KOPT-K1 (cell line): ENCODE results near the gene ZNF358.

Experiments
- H3K27ac ChIP-seq: fragments of 200-600 bp; sonication (generic); 2 replicates; pipeline ENCODE4 v1.5.1; 2016; ENCODE audit warnings: antibody characterized with exemption, mild to moderate bottlenecking, low read depth, low read length; ENCODE audit not compliant: poor library complexity, severe bottlenecking
- H3K36me3 ChIP-seq: fragments of 200-600 bp; sonication (generic); 2 replicates; pipeline ENCODE4 v1.5.1; 2017; ENCODE audit warnings: antibody characterized with exemption, mild to moderate bottlenecking, low read length, moderate library complexity; ENCODE audit not compliant: insufficient read depth
- H3K9me3 ChIP-seq: fragments of 200-600 bp; sonication (generic); 2 replicates; pipeline ENCODE4 v1.5.1; 2017; ENCODE audit warnings: antibody characterized with exemption, low read length, mild to moderate bottlenecking; ENCODE audit not compliant: insufficient read depth, poor library complexity, severe bottlenecking

The ZNF358 gene

DNA sequence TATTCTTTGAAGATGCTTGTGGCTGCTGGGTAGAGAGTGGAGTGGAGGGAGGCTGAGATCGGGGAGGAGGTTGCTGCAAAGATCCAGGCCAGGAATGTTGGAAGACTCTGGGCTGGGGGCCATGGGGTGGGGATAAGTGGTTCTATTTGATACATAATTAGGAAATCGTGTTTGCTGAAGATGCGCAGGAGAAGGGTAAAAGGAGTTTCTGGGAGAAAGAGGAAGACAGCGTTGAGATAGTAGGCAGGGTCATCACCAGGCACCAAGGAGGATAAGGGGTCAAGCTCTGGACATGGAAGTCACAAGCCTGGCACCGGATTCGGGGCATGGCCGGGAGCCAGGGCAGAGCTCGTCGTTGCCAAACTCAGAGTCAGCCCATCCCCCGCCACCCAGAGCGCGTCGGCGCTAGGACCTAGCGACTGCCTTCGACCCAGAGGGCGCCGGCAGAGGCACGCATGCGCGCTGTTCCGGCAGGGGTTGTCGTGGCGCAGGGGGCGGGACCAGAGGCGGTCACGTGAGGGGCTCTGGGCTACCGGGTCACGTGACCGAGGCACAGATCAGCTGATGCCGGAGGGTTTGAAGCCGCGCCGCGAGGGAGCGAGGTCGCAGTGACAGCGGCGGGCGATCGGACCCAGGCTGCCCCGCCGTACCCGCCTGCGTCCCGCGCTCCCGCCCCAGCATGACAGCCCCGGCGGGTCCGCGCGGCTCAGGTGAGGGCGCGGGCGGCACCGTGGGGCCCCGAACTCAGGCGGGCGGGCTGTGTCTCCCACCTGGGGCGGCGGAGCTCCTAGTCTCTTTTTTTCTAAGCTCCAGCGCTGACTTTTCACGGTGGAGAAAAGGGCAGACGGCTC is 6.4 kb downstream of the ZNF358 start, which contains the start of gene MCOLN1:
Gene MCOLN1 (plus strand): TSS at position 553 of the 851 bp plus-strand sequence. CDS start 127 bp downstream, at position 680.
- no peaks in the 10 kb centered on the region for H3K9me3 ChIP-seq
- H3K36me3 ChIP-seq: peaks cover 5% of the 10 kb centered on the region; the same call in 1 of the 2 replicates
- peak within 1 kb of the TSS; percentile 39 for H3K27ac ChIP-seq

DNA sequence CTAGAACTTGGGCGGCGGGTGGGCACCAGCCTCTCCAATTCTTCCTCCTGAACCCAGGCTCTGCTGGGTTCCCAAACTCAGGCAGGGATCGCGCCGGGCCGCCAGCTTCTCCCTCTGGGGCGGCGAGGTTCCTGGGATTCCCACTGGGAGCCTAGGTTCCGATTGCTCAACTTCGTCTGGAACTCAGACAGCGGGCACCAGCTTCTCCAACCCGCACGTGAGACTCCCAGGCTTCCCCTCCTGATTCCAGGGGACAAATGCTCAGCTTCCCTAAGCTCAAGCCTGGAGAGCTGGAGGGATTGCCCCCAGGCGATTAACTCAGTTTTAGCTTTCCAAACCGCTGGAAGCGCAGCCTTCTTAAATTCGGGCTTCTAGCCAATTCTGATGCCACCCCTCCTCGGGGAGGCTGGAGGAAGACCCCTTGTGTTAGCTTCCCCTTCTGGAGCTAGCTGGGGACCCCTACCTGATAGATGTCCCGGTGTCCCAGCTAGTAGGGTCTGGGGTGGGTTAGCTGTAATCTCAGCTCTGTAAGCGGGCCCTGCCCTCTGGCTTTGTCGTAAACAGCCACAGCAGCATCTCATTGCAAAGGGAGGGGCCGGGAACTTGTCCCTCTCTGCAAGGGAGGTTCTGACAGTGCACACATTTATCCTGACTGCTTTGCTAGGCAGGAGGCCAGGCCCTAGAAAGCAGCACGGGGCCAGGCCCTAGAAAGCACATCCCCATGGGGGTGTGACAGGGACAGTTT is 7.2 kb downstream of the ZNF358 start:
- no peaks in the 10 kb centered on the region for H3K9me3 ChIP-seq
- H3K27ac ChIP-seq: peak overlapping the region; percentile 39
- H3K36me3 ChIP-seq: peaks cover 5% of the 10 kb centered on the region; the same call in 1 of the 2 replicates

DNA sequence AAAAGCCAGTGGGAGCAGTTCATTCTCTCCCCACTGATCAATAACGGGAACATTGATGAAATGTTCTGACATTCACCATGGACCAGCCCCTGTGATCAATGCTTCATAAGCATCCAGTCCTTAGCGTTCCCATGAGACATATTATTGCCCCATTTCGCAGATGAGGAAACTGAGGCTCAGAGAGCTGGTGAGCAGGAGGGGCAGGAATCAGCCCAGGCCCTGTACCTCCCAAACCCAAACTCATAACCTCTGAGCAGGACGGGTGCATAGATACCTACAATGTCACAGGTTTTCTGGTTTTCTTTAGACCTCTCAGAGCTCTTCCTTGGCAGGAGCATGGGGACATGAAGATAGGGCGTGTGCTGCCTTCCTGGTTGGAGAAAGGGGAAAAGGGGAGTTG is 8.6 kb downstream of the ZNF358 start:
- H3K27ac ChIP-seq: no peak overlapping the region
- H3K36me3 ChIP-seq: peaks cover 15% of the 10 kb centered on the region; the same call in 1 of the 2 replicates
- no peaks in the 10 kb centered on the region for H3K9me3 ChIP-seq

DNA sequence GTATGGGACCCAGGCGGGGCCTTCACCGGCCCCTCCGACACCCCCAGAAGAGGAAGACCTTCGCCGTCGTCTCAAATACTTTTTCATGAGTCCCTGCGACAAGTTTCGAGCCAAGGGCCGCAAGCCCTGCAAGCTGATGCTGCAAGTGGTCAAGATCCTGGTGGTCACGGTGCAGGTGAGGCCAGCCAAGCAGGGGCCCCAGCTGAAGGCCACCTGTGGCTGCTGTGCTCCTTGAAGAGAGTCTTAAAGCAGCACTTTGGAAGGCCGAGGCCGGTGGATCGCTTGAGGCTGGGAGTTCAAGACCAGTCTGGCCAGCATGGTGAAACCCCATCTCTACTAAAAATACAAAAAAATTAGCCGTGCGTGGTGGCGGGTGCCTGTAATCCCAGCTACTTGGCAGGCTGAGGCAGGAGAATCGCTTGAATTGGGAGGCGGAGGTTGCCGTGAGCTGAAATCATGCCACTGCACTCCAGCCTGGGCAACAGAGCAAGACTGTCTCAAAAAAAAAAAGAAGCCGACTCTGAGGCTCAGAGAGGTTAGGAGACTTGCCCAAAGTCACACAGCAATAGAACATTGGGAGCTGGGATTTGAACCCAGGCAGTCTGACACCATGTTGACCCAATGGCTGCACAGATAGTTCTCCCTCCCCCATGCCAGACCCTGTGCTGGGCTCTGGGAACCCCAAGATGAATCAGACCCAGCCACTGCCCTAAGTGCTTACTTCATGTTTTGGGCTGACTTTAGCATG is 9.3 kb downstream of the ZNF358 start:
- Histone ChIP-seq H3K36me3 (peaks cover 21% of the 10 kb centered on the region; the same call in 1 of the 2 replicates), H3K27ac (no peak overlapping the region), H3K9me3 (no peaks in the 10 kb centered on the region)

DNA sequence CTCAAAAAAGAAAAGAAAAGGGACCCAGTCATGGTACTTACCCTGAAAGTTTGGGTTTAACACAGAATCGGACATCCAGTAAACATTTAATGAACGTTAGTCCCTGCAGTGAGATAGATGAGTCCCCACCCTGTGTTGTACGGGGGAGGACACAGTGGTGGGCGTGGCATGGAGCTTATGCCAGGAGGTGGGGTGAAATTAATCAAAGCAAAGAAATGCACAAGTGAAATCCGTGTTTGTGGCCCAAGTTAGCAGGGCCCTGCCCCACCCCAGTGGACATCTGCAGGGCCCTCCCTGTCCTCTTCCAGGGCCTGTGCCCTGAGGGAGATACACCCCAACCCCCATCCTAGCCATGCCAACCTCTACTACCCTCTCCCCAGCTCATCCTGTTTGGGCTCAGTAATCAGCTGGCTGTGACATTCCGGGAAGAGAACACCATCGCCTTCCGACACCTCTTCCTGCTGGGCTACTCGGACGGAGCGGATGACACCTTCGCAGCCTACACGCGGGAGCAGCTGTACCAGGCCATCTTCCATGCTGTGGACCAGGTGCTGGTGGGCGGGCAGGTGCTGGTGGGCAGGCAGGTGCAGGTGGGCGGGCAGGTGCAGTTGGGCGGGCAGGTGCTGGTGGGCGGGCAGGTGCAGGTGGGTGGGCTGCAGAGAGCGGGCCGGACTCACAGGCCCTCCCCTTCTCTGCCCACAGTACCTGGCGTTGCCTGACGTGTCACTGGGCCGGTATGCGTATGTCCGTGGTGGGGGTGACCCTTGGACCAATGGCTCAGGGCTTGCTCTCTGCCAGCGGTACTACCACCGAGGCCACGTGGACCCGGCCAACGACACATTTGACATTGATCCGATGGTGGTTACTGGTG is 10.4 kb downstream of the ZNF358 start:
- Histone ChIP-seq H3K36me3 (peaks cover 24% of the 10 kb centered on the region; the same call in 1 of the 2 replicates), H3K9me3 (no peaks in the 10 kb centered on the region), H3K27ac (no peak overlapping the region)

DNA sequence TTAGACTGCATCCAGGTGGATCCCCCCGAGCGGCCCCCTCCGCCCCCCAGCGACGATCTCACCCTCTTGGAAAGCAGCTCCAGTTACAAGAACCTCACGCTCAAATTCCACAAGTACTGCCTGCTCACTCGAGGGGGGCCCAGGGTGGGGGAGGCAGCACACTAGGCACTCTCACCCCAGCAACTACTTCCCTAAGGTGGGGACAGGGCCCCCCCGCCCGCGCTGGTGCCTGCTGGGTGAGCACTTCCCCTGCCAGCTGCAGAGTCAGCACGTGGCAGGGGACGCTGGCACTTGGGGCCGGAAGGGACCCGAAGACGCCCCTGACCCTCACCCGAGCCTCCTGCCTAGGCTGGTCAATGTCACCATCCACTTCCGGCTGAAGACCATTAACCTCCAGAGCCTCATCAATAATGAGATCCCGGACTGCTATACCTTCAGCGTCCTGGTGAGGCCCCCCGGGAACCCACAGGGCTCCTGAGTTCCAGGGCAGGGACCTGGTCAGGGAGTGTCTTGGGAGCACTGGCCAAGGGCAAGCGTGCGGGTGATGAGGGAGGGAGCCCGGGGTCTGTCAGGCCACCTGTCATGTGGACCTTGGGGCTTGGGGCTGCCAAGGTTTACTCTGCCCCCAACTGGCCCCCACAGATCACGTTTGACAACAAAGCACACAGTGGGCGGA is 11.8 kb downstream of the ZNF358 start:
- H3K9me3 ChIP-seq: no peaks in the 10 kb centered on the region
- H3K36me3 ChIP-seq: peaks cover 24% of the 10 kb centered on the region; the same call in 1 of the 2 replicates
- no peak overlapping the region for H3K27ac ChIP-seq

DNA sequence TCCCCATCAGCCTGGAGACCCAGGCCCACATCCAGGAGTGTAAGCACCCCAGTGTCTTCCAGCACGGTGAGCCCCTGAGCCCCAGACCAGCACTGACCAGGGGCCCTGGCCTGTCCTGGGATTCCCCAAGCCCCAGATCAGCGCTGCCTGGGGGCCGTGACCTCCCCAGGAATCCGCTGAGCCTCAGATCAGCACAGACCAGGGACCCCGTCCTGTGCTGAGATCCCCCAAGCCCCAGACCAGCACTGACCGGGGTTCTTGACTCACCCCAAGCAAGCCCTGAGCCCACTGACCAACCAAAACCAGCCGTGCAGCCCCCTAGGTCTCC is 12.3 kb downstream of the ZNF358 start:
- H3K27ac ChIP-seq: no peak overlapping the region
- H3K36me3 ChIP-seq: peaks cover 24% of the 10 kb centered on the region; the same call in 1 of the 2 replicates
- H3K9me3 ChIP-seq: no peaks in the 10 kb centered on the region

DNA sequence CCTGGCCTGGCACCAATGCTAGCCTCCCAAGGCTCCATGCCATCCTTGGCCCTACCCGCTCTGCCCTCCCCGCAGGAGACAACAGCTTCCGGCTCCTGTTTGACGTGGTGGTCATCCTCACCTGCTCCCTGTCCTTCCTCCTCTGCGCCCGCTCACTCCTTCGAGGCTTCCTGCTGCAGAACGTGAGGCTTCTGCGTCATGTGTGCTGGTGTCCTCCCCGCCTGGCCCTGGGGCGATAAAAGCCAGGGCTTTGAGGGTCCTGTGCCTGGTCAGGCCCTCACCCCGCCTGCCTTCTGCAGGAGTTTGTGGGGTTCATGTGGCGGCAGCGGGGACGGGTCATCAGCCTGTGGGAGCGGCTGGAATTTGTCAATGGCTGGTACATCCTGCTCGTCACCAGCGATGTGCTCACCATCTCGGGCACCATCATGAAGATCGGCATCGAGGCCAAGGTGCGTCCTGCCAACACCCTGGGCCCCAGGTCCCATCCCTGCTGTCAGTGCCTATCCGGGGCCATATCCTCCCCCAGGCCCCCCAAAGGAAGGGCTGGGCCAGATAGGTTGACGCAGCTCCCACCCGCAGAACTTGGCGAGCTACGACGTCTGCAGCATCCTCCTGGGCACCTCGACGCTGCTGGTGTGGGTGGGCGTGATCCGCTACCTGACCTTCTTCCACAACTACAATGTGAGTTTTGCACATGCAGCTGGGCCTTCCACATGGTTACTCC is 12.8 kb downstream of the ZNF358 start:
- H3K9me3 ChIP-seq: no peaks in the 10 kb centered on the region
- peaks cover 24% of the 10 kb centered on the region; the same call in 1 of the 2 replicates for H3K36me3 ChIP-seq
- H3K27ac ChIP-seq: no peak overlapping the region

DNA sequence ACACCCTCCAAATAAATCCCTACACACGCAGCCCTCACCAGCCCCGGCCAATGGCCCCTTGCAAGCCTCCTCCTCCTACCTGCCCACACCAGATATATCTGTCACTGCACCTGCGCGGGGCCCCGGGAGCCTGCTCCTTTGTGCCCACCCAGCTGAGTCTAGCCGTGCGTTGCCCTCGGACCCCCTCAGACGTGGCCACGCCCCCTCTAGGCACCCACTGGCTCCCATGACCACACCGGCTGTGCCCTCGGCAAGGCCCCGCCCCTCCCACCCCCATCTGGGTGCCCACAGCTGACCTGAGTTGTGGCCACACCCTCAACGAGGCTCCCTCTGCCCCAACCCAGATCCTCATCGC is 13.3 kb downstream of the ZNF358 start:
- Histone ChIP-seq H3K9me3 (no peaks in the 10 kb centered on the region), H3K27ac (no peak overlapping the region), H3K36me3 (peaks cover 24% of the 10 kb centered on the region; the same call in 1 of the 2 replicates)

DNA sequence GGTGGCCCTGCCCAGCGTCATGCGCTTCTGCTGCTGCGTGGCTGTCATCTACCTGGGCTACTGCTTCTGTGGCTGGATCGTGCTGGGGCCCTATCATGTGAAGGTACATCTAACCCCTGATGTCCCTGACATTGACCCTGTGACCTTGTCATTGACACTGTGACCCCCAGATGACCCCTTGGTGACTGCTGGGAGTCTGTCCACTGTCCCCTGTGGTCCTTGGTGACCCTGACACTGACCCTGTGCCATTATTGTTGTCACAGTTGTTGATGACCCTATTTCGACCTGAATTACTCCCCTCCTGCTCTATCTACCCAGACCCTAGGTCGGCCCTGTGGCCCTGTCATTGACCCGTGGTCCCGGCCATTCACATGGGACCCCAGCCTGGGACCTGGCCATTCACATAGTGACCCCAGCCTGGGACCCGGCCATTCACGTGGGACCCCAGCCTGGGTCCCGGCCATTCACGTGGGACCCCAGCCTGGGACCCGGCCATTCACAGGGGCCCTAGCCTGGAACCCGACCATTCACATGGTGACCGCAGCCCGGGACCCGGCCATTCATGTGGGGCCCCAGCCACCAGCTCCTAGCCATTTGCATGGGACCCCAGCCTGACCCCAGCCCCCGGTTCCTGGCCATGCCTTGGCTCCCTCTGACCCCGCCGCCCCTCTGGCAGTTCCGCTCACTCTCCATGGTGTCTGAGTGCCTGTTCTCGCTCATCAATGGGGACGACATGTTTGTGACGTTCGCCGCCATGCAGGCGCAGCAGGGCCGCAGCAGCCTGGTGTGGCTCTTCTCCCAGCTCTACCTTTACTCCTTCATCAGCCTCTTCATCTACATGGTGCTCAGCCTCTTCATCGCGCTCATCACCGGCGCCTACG is 13.9 kb downstream of the ZNF358 start:
- Histone ChIP-seq H3K36me3 (peaks cover 24% of the 10 kb centered on the region; the same call in 1 of the 2 replicates), H3K9me3 (no peaks in the 10 kb centered on the region)

DNA sequence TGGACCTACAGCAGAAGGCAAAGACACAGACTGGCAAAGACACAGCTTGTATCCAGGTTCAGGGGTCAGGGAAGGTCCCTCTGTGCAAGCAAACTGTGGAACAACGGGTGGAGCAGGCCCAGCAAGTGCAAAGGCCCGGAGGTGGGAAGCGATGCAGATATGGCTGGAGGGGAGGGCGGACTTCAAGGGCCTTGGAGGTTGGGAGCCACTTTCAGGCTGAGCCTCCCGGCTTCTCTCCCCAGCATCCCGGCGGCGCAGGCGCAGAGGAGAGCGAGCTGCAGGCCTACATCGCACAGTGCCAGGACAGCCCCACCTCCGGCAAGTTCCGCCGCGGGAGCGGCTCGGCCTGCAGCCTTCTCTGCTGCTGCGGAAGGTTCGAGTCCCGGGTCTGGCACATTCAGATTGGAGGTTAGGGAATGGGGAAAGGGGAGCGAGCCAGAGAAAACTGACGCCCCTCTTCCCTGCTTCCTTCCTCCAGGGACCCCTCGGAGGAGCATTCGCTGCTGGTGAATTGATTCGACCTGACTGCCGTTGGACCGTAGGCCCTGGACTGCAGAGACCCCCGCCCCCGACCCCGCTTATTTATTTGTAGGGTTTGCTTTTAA is 17.5 kb downstream of the ZNF358 start:
- peak overlapping the region; percentile 4 for H3K27ac ChIP-seq
- H3K9me3 ChIP-seq: no peaks in the 10 kb centered on the region

More for the DNA sequence above, 13.9 kb downstream of the ZNF358 start:
- H3K27ac ChIP-seq: no peak overlapping the region

DNA sequence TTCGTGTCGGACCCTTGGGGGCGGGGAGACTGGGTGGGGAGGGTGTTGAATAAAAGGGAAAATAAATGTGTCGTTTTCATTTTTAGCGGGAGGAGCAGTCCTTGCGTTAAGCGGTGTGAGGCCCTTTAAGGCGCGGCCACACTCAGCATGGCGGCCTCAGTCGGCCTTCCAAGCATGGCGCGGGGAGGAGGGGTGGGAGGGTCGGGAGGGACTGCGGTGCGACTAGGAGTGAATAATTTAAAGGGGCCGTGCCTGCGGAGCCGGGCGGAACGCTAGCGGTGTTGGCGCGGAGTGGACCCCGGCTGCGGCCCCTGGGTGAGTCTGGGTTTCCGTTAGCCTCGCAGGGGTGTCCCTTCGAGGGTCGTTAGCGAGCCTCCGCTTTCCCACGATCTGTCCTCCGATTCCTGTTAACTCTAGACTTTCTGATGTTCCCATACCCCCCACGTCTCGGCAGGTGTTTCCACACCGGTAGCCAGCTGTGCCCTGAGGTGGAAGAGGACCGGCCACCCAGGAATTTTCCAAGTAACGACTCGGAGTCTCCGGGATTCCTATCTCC is 18.1 kb downstream of the ZNF358 start:
- peaks cover 15% of the 10 kb centered on the region; the same call in 1 of the 2 replicates for H3K36me3 ChIP-seq
- peak overlapping the region; percentile 60 for H3K27ac ChIP-seq
- no peaks in the 10 kb centered on the region for H3K9me3 ChIP-seq

More for the DNA sequence above, 17.5 kb downstream of the ZNF358 start:
- H3K36me3 ChIP-seq: peaks cover 19% of the 10 kb centered on the region; the same call in 1 of the 2 replicates
